DLD1 (cell line): ENCODE data around the gene MYO1E.
"Not testable (repeated sequence)": the region's sequence is repeated elsewhere in the genome, so short reads cannot be mapped to it uniquely, and the experiment has no call there.

Experiments used
- in situ Hi-C: cut with HindIII; loops from 2 replicates; pipeline ENCODE4 v1.10.0; 2017; ENCODE audit warnings: low sequenced_read_pairs

MYO1E gene

GRCh38 chr15:59353994-59354416 is 18.7 kb downstream of the MYO1E start:
- in situ Hi-C loops: no loop called here

DNA sequence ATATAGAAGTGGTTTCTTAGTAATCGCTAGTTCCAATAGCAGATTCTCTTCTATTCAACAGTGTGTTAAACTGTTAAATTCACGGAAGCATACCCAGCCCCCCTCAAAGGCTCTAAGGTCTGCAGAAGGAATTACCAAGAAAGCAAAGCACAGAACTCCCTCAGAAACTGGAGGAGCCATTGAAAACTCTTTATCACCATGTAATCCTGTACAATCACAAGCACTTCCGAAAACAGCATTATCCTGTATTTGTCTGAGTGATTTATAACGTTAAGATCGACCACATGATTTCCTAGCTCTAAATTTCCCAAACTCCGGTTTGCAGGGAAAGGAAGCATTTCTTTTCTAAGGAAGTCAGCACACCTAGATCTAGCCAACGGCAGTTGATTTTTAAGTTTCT is 20.0 kb downstream of the MYO1E start:
- in situ Hi-C loops: no loop called here

GRCh38 chr15:59352189-59352588 is 20.5 kb downstream of the MYO1E start:
- in situ Hi-C loops: no loop called here

DNA sequence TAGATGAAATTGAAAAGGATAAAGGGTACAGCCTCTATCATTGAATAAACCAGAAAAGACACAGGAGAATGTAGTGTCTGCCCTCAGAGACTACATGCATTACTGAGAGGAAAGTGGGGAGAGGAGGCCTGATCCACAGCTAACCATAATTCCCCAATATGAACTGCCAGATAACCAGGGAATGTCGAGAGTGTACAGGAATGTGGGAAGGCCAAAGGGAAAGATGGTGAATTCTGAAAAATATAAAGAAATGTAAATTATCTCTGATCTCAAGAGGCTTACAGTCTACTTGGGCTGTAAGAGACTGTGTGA is 22.3 kb downstream of the MYO1E start:
- in situ Hi-C loops: no loop called here

DNA sequence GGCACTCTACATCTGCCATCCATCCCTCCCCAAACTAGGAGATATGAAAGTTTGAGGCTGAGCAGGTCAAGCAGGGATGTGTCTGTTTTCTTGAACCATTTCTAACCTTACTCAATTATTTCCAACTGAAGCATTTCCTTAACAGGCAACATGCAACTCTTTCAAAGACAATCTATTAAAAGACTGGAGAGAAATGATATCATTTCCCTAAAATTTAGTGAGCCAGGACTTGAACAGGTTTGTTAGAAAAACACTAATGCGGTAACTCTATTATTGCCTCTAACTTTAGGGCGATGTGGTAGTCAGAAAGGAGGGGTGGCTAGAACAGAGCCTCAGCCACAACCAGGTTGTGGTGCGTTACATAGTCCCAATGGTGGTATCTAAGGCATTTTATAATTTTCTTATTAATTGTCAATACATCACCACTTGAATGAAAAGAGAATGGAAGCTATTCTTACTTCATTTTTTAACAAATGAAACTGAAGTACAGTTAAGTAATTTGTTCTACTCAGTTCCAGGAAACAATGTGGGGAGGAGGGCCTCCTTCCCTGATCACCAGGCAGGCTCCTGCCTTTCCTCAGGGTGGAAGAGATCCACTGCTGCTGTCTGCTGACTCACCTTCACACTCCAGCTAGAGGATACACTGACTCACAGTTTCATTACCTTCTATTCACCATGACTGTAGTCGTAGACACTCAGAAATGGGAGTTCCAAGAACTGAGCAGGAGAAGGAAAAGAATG is 22.8 kb downstream of the MYO1E start:
- in situ Hi-C loops: no loop called here

GRCh38 chr15:59347915-59348314 is 24.8 kb downstream of the MYO1E start:
- in situ Hi-C loops: no loop called here

- in situ Hi-C loops: no loop called here
Observed at GRCh38 chr15:59346951-59347350, 25.7 kb downstream of the MYO1E start.

DNA sequence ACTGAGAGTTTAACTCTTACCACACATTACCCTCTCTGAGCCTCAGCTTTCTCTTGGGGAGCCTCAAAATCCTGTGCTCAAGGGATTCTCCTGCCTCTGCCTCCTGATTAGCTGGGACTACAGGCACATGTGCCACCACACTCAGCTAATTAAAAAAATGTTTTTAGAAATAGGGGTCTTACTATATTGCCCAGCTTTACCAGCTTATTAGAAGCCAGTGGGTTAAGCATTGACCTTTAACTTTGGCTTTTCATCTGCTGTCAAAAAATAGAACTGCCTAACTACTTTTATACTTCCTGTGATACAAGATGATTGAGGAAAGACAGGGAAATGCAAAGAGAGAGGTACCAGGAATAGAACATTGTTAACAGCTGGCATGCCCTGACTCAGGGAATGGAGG is 27.3 kb downstream of the MYO1E start:
- in situ Hi-C loops: no loop called here

GRCh38 chr15:59344311-59344710 is 28.4 kb downstream of the MYO1E start:
- in situ Hi-C loops: no loop called here

- in situ Hi-C loops: no loop called here
Observed at GRCh38 chr15:59340325-59340724, 32.3 kb downstream of the MYO1E start.

DNA sequence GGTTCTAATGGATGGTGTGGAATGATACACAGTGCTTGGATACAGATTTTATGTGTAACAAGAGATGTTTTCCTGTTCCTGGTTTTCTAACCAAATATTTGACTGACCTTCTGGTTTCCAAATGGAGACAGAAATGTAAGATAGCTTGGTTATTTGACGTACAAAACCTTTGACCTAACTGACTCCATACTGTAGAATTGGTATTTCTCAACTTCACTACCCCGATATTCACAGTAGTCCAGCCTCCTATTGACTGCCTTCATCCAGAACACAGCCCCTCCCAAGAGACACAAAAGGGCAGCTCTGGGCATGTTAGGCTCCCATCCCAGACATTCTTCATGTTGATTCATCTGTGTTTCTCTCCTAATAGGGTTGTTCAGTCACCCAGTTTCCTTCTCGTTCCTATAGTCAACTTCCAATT is 33.4 kb downstream of the MYO1E start:
- in situ Hi-C loops: no loop called here

DNA sequence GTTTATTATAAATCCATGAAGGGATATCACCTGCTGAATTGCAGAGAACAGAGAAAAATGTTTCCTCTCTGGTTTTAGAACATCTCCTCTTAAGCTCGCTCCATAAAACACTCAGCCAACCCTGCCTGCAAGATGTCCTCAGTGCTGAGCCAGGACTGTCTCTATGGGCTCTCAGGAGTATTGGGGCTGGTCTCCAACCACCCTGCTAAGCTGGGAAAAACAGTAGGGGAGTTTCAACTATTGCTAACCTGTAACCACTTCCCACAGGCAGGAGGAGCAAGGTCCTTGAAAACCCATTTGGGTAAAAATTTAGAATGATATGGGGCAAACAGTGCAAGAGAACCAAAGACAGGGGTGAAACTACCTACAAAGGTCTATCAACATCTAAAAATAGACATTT is 34.3 kb downstream of the MYO1E start:
- in situ Hi-C loops: no loop called here

DNA sequence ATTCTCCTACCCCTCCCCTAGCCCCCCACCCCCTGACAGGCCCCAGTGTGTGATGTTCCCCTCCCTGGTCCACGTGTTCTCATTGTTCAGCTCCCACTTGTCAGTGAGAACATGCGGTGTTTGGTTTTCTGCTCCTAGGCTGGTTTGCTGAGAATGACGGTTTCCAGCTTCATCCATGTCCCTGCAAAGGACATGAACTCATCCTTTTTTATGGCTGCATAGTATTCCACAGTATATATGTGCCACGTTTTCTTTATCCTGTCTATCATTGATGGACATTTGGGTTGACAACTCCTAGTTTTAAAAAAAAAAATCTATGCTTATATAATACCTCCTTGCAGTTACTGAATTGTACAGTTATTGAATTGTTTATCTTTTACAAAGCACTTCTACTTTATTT is 35.9 kb downstream of the MYO1E start:
- in situ Hi-C loops: not testable (repeated sequence)

DNA sequence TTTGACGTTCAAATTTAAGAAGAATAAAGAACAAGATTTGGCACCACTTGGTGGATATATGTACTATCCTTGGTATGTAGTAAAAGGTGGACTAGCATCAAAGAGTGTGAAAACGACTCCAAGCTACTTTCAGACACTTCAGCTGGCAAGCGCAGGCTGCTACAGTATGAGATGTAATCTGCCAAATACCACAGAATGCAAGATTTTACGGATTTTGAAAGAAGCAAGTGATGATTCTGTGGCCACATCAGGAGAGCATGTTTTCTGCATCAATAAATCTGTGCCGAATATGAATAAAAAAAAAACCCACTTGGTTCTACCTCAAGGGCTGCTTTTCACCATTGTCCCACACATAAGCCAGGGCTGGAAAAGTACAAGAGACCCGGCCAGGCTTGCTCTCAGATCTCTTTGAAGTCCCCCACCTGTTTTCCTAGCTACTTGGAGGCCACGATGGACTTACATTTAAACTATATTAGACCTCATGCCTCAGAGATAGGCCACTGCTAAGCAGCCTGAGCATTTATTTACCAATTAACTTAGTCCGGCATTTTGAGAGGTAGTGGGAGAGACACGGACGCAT is 37.4 kb downstream of the MYO1E start:
- in situ Hi-C loops: no loop called here

GRCh38 chr15:59334076-59334415 is 38.6 kb downstream of the MYO1E start:
- in situ Hi-C loops: no loop called here

- in situ Hi-C loops: no loop called here
Observed at GRCh38 chr15:59333401-59334075, 39.1 kb downstream of the MYO1E start.

GRCh38 chr15:59332009-59332408 is 40.7 kb downstream of the MYO1E start:
- in situ Hi-C loops: no loop called here

GRCh38 chr15:59330649-59331048 is 42.0 kb downstream of the MYO1E start:
- in situ Hi-C loops: no loop called here

DNA sequence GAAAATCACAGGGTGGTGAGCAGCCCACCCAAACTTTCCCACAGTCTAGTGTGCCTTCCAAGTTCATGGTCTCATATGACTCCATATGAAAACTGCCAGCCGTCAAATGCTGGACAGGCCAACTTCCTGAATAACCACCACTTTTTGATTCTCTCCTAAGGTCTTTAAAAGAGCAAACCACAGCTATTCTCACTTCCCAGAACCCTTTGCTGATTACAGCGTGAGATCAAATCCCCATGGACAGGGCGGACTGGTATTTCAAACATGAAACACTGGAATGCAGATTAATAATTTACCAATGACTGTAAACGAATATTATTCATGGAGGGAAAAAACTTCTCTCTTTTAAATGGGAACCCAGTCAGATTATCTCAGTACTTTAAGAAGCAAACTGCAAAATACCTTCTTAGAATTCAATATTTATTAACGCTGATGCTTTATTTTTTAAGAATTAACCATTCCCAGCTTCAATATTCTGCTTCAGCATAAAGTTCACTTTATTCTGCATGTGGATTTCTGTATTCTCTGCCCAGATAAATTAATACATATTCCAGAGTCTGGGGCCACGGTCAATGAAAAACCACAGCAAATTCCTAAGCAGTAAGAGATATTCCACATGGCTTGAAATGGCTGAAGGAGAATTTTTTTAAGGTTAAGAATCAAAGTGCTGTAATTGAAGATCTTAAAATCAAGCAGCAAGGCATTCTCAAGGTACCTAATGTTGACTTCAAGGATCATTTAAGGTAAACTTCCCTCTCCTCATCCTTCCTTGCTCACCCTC is 42.9 kb downstream of the MYO1E start:
- in situ Hi-C loops: no loop called here

DNA sequence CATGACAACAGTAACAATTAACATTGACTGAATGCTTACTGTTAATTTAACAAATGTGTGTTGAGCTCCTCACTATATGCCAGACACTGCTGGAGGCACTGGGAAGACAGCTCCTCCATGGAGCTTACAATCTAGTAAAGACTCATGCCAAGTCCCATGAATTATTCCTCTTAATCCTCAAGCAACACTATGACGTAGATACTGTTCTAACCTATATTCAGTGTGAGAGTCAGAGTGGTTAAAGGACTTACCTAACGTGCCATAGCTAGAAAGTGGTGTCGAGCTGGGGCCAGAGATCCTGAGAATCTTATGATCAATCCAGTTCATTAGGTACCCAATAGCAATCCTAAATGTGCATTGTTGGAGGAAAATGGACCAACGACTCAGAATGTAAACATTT is 43.6 kb downstream of the MYO1E start:
- in situ Hi-C loops: no loop called here

- in situ Hi-C loops: no loop called here
Observed at GRCh38 chr15:59327942-59328341, 44.7 kb downstream of the MYO1E start.

- in situ Hi-C loops: no loop called here
Observed at GRCh38 chr15:59326856-59327255, 45.8 kb downstream of the MYO1E start.
